ENCODE measurements around the gene LHX1. TPM values are rescaled to one million over a fixed set of nuclear protein-coding genes. Genes with fewer than 3 reads are reported as not detected.

The LHX1 gene
- total and polyA plus RNA-seq, 2 of the 8 experiments (the other 6 are each of a cell fraction or from before 2014, with no cell fraction given): 0.26 to 0.93 TPM

GRCh38 chr17:36938566-36939051 lies 1.3 kb downstream of the LHX1 start:
- no peak overlapping the region for H3K56ac ChIP-seq (replicated peaks; ENCODE audit: insufficient read length, low read depth, low read length)
- peak overlapping the region; percentile 44 for H3K18ac ChIP-seq (ENCODE audit: extremely low read depth, low read length)
- peak overlapping the region; percentile 36; the same call in 1 of the 2 replicates for H4K8ac ChIP-seq (ENCODE audit: extremely low read depth, insufficient read depth, low read length)
- H4K20me1 ChIP-seq (replicated peaks in 1 of 2; ENCODE audit: control insufficient read depth in 1 of 2, insufficient read depth in 2 of 2, low read length in 2 of 2): peaks cover 12 to 29% of the 10 kb centered on the region in 2 experiments
- ChIA-PET POLR2A (ENCODE audit: partially characterized antibody) (interaction anchor here (0.5 to 2.5 kb wide), 5 partner anchors 10 to 1761 kb away, joined by 3 to 11 read pairs (median 3); partner anchors contain the start of gene AATF), CTCF (ENCODE audit: partially characterized antibody) (interaction anchor here (0.6 to 2.6 kb wide), 7 partner anchors 10 to 233 kb away, joined by 3 to 10 read pairs (median 4); partner anchors contain the start of gene AATF)
- H3K14ac ChIP-seq (ENCODE audit: insufficient read length): no peak overlapping the region
- H3K27me3 ChIP-seq (replicated peaks in 1 of 4; ENCODE audit: control insufficient read depth in 3 of 4, extremely low read depth in 1 of 4, insufficient read depth in 3 of 4, low read length in 3 of 4): peaks cover 83 to 100% (median 94%) of the 10 kb centered on the region in 4 experiments
- no peak overlapping the region for H4K5ac ChIP-seq (ENCODE audit: insufficient read length, low read depth, low read length)
- peaks cover 27% of the 10 kb centered on the region; the same call in 1 of the 2 replicates for H3K23me2 ChIP-seq (ENCODE audit: low read depth, low read length)
- peak overlapping the region in 3 of 4 experiments; percentile 42 to 74 (median 52); a peak in 7 of 8 replicates for H3K4me3 ChIP-seq (ENCODE audit: extremely low read depth in 1 of 4, insufficient read depth in 2 of 4, low read depth in 3 of 4, low read length in 4 of 4)
- no peak overlapping the region for H2AK5ac ChIP-seq (ENCODE audit: low read depth, low read length)
- peak overlapping the region; percentile 43; the same call in 1 of the 2 replicates for H2BK20ac ChIP-seq (ENCODE audit: low read length)
- H3K9me3 ChIP-seq (ENCODE audit: insufficient read depth in 2 of 2, low read depth in 1 of 2, low read length in 1 of 2): no peaks in the 10 kb centered on the region; a peak in 1 of 4 replicates
- WGBS, 2 experiments (ENCODE audit: extremely low coverage in 1 of 2, insufficient coverage in 1 of 2, insufficient read length in 1 of 2, insufficient replicate concordance in 2 of 2, low coverage in 1 of 2, low lambda C conversion rate in 2 of 2, missing lambda C conversion rate in 1 of 2): 4% methylated on average over 25 of the region's 25 CpGs; no CpG with 5 or more reads in 1 of the 2 experiments
- H2BK12ac ChIP-seq (ENCODE audit: low read depth, low read length): 0 out of 2 replicates have a peak overlapping the region, but pooled peaks have one; percentile 52
- no peak overlapping the region for H2BK120ac ChIP-seq (replicated peaks; ENCODE audit: low read depth, low read length)
- H4K91ac ChIP-seq (replicated peaks; ENCODE audit: insufficient read length, low read length): no peak overlapping the region
- H2AFZ ChIP-seq (ENCODE audit: low read length): no peak overlapping the region
- no peak overlapping the region for H3K23ac ChIP-seq (ENCODE audit: insufficient read length)
- FAIRE-seq: no peak
- H3K79me1 ChIP-seq (ENCODE audit: low read depth, low read length): no peaks in the 10 kb centered on the region
- H3K4me1 ChIP-seq (replicated peaks in 1 of 4; ENCODE audit: control insufficient read depth in 3 of 4, insufficient read depth in 4 of 4, low read length in 3 of 4): peaks cover 2 to 68% (median 53%) of the 10 kb centered on the region in 4 experiments
- peak overlapping the region; percentile 56; the same call in 1 of the 2 replicates for H2BK5ac ChIP-seq (ENCODE audit: low read depth, low read length)
- peak overlapping the region; percentile 10 for H3K4ac ChIP-seq (replicated peaks; ENCODE audit: insufficient read length, low read depth, low read length)
- peak overlapping the region; percentile 5; the same call in 1 of the 2 replicates for H2BK15ac ChIP-seq (ENCODE audit: low read length)
- H3K4me2 ChIP-seq (ENCODE audit: insufficient read depth in 1 of 2, low read depth in 2 of 2, low read length in 2 of 2): peak overlapping the region; percentile 88 to 92
- no peak overlapping the region for H3K27ac ChIP-seq (ENCODE audit: low read depth, low read length)
- DNase-seq (ENCODE audit: low read depth in 1 of 2, low spot score in 2 of 2): no peak
- H3K9ac ChIP-seq (replicated peaks in 1 of 4; ENCODE audit: extremely low read depth in 1 of 4, low read depth in 3 of 4, low read length in 3 of 4): no peak overlapping the region
- peaks cover 0 to 13% (median 0%) of the 10 kb centered on the region in 4 experiments; a peak in 1 of 8 replicates for H3K36me3 ChIP-seq (ENCODE audit: control insufficient read depth in 2 of 4, insufficient read depth in 4 of 4, low read length in 3 of 4)
- no peaks in the 10 kb centered on the region for H3K79me2 ChIP-seq (ENCODE audit: control insufficient read depth in 1 of 2, insufficient read depth in 2 of 2, low read length in 2 of 2)
- TF ChIP-seq TCF12 (IDR thresholded peaks at IDR 0.05; ENCODE audit: low read depth, low read length): no peak
- TF ChIP-seq ASH2L (IDR thresholded peaks at IDR 0.05; ENCODE audit: low read length): no peak
- TF ChIP-seq FOSL1 (IDR thresholded peaks at IDR 0.05; ENCODE audit: insufficient read depth, low read depth, low read length): no peak
- TF ChIP-seq JUN (IDR thresholded peaks at IDR 0.05; ENCODE audit: low read depth, low read length): no peak
- TF ChIP-seq, protein P1, sequence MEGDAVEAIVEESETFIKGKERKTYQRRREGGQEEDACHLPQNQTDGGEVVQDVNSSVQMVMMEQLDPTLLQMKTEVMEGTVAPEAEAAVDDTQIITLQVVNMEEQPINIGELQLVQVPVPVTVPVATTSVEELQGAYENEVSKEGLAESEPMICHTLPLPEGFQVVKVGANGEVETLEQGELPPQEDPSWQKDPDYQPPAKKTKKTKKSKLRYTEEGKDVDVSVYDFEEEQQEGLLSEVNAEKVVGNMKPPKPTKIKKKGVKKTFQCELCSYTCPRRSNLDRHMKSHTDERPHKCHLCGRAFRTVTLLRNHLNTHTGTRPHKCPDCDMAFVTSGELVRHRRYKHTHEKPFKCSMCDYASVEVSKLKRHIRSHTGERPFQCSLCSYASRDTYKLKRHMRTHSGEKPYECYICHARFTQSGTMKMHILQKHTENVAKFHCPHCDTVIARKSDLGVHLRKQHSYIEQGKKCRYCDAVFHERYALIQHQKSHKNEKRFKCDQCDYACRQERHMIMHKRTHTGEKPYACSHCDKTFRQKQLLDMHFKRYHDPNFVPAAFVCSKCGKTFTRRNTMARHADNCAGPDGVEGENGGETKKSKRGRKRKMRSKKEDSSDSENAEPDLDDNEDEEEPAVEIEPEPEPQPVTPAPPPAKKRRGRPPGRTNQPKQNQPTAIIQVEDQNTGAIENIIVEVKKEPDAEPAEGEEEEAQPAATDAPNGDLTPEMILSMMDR (IDR thresholded peaks at IDR 0.05; ENCODE audit: control extremely low read depth in 1 of 3, insufficient read depth in 1 of 3, low read depth in 1 of 3, low read length in 3 of 3): no peak
- no peak for TF ChIP-seq EP300 (IDR thresholded peaks at IDR 0.05; ENCODE audit: borderline replicate concordance in 1 of 2, low read depth in 2 of 2, low read length in 2 of 2)
- TF ChIP-seq RNF2 (IDR thresholded peaks at IDR 0.05; ENCODE audit: borderline replicate concordance, low read depth, low read length, missing control alignments, poor library complexity, severe bottlenecking): no peak
- TF ChIP-seq BCL11A (IDR thresholded peaks at IDR 0.05; ENCODE audit: low read depth in 2 of 2, low read length in 2 of 2): no peak

Data from H1 (cell line).